Measurements from ENCODE around the gene RASAL3. TPM values are rescaled to one million over a fixed set of nuclear protein-coding genes. Genes with fewer than 3 reads are reported as not detected.
"Not testable (repeated sequence)": the region's sequence is repeated elsewhere in the genome, so short reads cannot be mapped to it uniquely, and the experiment has no call there.

Gene RASAL3
- total RNA-seq, 2 experiments from 2014 or later, result 63.2 to 66.2 TPM

GRCh38 chr19:15418231-15418578, 46.1 kb downstream of the RASAL3 start:
- intact Hi-C loops (cut with micrococcal nuclease), result loop anchor here (2.0 kb wide), 1 partner anchor 325 kb away; no protein-coding TSS in a partner anchor
- no peaks in the 10 kb centered on the region for H3K27me3 Mint-ChIP-seq (ENCODE audit: low read depth)
- H3K4me1 Mint-ChIP-seq (ENCODE audit: low read depth), result peaks cover 42% of the 10 kb centered on the region
- peaks cover 16% of the 10 kb centered on the region for H3K36me3 Mint-ChIP-seq (ENCODE audit: low read depth)
- peak overlapping the region; percentile 99 for H3K4me3 Mint-ChIP-seq
- CTCF ChIA-PET, result interaction anchor here (0.8 to 6.8 kb wide), 11 partner anchors 15 to 326 kb away, joined by 3 to 79 read pairs (median 11); partner anchors contain the start of genes AKAP8 and WIZ
- no peak for DNase-seq
- H3K27ac Mint-ChIP-seq, result peak overlapping the region; percentile 92
- no peaks in the 10 kb centered on the region for H3K9me3 Mint-ChIP-seq

GRCh38 chr19:15417699-15418098, 46.6 kb downstream of the RASAL3 start:
- intact Hi-C loops (cut with micrococcal nuclease), result loop anchor here (2.0 kb wide), 1 partner anchor 325 kb away; no protein-coding TSS in a partner anchor
- peak overlapping the region; percentile 92 for H3K27ac Mint-ChIP-seq
- peaks cover 44% of the 10 kb centered on the region for H3K4me1 Mint-ChIP-seq (ENCODE audit: low read depth)
- H3K36me3 Mint-ChIP-seq (ENCODE audit: low read depth), result peaks cover 11% of the 10 kb centered on the region
- no peak for DNase-seq
- H3K4me3 Mint-ChIP-seq, result peak overlapping the region; percentile 99
- CTCF ChIA-PET, result interaction anchor here (0.7 to 6.8 kb wide), 6 partner anchors 15 to 141 kb away, joined by 3 to 79 read pairs (median 20); no protein-coding TSS in a partner anchor
- no peaks in the 10 kb centered on the region for H3K9me3 Mint-ChIP-seq
- no peaks in the 10 kb centered on the region for H3K27me3 Mint-ChIP-seq (ENCODE audit: low read depth)

DNA sequence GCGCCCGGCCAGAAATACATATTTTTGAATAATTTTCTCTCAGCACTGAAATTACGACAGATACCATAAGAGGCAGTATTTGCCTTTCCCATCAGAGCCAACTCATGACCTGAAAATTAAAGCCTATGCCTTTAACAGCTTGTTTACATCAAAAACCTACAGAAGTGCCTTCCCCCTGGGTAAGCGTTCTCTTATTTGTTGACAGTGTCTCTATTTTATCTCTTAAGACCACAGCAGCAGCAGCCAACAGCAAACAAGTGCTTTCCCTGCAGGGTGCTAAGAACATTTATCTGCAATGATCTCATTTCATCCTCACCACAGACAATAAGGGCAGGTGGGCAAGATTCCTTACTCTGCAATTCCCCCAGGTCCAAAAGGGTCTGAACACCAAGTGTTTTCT, 51.5 kb downstream of the RASAL3 start:
- H3K9me3 Mint-ChIP-seq, result no peaks in the 10 kb centered on the region
- CTCF ChIA-PET, result no interaction called here
- H3K4me1 Mint-ChIP-seq (ENCODE audit: low read depth), result peaks cover 48% of the 10 kb centered on the region
- H3K36me3 Mint-ChIP-seq (ENCODE audit: low read depth), result peaks cover 4% of the 10 kb centered on the region
- intact Hi-C loops (cut with micrococcal nuclease), result no loop called here
- H3K27ac Mint-ChIP-seq, result no peak overlapping the region
- no peak overlapping the region for H3K4me3 Mint-ChIP-seq
- H3K27me3 Mint-ChIP-seq (ENCODE audit: low read depth), result no peaks in the 10 kb centered on the region
- no peak for DNase-seq

DNA sequence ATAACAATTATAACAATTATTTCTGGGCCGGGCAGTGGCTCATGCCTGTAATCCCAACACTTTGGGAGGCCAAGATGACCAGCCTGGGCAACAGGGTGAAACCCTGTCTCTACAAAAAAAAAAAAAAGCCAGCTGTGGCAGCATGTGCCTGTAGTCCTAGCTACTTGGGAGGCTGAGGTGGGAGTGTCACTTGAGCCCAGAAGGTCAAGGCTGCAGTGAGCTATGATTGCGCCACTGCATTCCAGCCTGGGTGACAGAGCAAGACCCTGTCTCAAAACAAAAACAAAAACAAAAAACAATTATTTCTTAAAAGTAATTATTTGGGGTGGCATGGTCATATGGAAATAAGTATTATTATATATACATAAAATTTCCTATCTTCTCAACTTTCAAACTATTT, 53.0 kb downstream of the RASAL3 start:
- intact Hi-C loops (cut with micrococcal nuclease); H3K27me3 Mint-ChIP-seq (ENCODE audit: low read depth); H3K36me3 Mint-ChIP-seq (ENCODE audit: low read depth); DNase-seq; CTCF ChIA-PET; H3K4me3 Mint-ChIP-seq; H3K9me3 Mint-ChIP-seq: not testable (repeated sequence)
- Mint-ChIP-seq H3K27ac (peak overlapping the region; percentile 18), H3K4me1 (ENCODE audit: low read depth) (peaks cover 47% of the 10 kb centered on the region)

GRCh38 chr19:15404780-15405211, 59.5 kb downstream of the RASAL3 start:
- intact Hi-C loops (cut with micrococcal nuclease), result no loop called here
- CTCF ChIA-PET, result interaction anchor here (1.4 kb wide), 1 partner anchor 152 kb away, joined by 3 read pairs; no protein-coding TSS in a partner anchor
- Mint-ChIP-seq H3K27me3 (ENCODE audit: low read depth) (no peaks in the 10 kb centered on the region), H3K27ac (no peak overlapping the region), H3K4me3 (no peak overlapping the region), H3K36me3 (ENCODE audit: low read depth) (peaks cover 3% of the 10 kb centered on the region), H3K9me3 (no peaks in the 10 kb centered on the region), H3K4me1 (ENCODE audit: low read depth) (peaks cover 43% of the 10 kb centered on the region)
- no peak for DNase-seq

DNA sequence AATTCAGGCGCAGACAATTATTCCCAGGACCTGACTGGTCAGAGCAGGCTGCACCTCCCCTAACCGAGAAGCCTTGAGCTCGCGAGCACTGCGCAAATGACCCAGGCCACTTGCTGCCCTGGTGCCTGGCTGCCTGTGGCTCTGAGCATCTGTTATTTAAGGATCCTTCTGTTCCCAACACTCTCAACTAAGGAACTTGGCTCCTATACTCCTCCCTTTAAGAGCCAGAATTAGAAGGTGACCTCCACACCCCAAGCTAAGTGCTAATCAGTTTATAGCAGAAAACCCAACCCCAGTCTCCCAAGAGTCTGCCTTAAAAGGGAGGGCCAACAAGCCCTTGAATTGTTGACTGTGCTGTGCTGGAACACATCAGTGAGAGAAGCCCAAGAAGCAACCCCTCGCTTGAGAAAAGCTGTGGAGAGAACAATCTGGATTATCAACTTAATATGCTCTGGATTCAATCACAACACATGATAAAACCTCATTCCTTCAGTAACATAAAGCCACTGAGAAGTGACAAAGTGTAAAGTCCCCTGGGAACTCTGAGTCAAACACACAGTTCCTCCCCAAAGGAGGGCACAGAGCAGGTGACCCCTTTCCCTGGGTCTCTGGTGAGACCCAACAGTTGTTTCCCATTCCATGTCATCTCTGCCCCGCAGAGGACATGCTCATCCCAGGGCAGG, 60.1 kb downstream of the RASAL3 start:
- CTCF ChIA-PET, result interaction anchor here (1.4 kb wide), 1 partner anchor 153 kb away, joined by 3 read pairs; no protein-coding TSS in a partner anchor
- Mint-ChIP-seq H3K4me1 (ENCODE audit: low read depth) (peaks cover 38% of the 10 kb centered on the region), H3K9me3 (no peaks in the 10 kb centered on the region), H3K27me3 (ENCODE audit: low read depth) (no peaks in the 10 kb centered on the region), H3K27ac (no peak overlapping the region), H3K36me3 (ENCODE audit: low read depth) (peaks cover 3% of the 10 kb centered on the region), H3K4me3 (no peak overlapping the region)
- no peak for DNase-seq
- intact Hi-C loops (cut with micrococcal nuclease), result no loop called here

DNA sequence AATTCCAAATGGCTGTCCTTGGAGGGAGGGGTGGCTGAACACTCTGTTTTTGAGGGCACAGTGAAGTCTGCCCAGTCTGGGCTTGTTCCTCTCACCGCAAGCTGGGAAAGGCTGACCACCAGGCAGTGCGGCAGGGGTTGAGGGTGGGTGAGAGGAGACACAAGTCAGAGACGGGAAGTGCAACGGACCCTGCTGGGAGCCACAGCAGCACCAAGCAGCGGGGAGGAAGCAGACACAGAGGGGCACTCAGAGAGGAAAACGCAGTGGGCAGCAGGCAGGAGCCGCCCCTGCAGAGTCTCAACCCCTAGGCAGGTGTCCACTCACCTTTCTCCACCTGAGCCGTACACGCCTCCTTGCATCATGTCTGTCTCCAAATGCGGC, 61.2 kb downstream of the RASAL3 start:
- Mint-ChIP-seq H3K27me3 (ENCODE audit: low read depth) (no peaks in the 10 kb centered on the region), H3K36me3 (ENCODE audit: low read depth) (peaks cover 3% of the 10 kb centered on the region), H3K27ac (peak overlapping the region; percentile 17), H3K9me3 (no peaks in the 10 kb centered on the region), H3K4me1 (ENCODE audit: low read depth) (peaks cover 34% of the 10 kb centered on the region), H3K4me3 (no peak overlapping the region)
- DNase-seq, result no peak
- intact Hi-C loops (cut with micrococcal nuclease), result no loop called here
- CTCF ChIA-PET, result no interaction called here

DNA sequence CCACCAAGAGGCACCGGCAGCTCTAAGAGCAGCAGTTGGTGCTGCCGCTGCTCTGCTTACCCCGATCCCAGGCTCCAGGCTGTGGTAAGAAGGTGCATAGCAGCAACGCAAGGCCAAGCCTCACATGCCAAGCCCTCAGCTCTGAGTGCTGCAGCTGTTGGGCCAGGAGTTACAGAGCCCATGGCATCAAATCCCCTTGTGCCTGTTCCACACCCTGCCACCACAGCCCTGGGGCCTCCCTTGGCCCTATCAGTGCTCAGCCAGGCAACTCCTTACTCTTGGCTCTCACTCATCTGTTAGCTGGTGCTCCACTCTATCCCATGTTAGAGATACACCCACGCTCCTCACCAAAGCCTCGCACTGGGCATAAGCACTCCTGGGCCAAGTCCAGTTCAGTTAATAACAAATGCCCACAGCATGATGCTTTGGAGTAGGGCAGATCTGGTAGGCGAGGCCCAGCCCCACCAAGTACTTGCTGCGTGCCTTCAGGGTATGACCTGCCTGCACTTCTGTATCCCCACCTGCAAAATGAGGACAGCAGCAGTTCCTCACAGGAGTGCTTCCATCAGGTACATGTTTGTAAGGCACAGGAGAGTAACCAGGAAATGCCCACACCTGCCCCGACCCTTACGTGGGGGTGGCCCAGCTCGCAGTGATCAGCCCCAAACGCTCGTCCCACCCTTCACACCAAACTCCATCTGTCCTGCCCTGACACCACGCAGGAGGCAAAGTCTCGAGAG, 61.8 kb downstream of the RASAL3 start:
- intact Hi-C loops (cut with micrococcal nuclease), result no loop called here
- no peak for DNase-seq
- Mint-ChIP-seq H3K4me1 (ENCODE audit: low read depth) (peaks cover 28% of the 10 kb centered on the region), H3K27ac (peak overlapping the region; percentile 17), H3K4me3 (no peak overlapping the region), H3K27me3 (ENCODE audit: low read depth) (no peaks in the 10 kb centered on the region), H3K36me3 (ENCODE audit: low read depth) (peaks cover 6% of the 10 kb centered on the region), H3K9me3 (no peaks in the 10 kb centered on the region)
- CTCF ChIA-PET, result interaction anchor here (0.7 kb wide), 1 partner anchor 75 kb away, joined by 4 read pairs; no protein-coding TSS in a partner anchor

Small RNA genes lying within 50 kb of the gene (microRNA-seq; reads per million reads assigned to microRNA genes)
- gene MIR1470 (ENCODE audit: borderline microRNAs expressed, borderline replicate concordance), result not detected

Other genes with a start within 250 kb of the RASAL3 start
- gene EPHX3, start 232.1 kb downstream of the RASAL3 start, total RNA-seq, result not detected
- gene BRD4, start 132.0 kb downstream of the RASAL3 start, total RNA-seq, result 100 to 1,000 TPM; 109 to 111 TPM
- 10 to 100 TPM; 27.1 to 30.3 TPM for gene AKAP8, start 84.8 kb downstream of the RASAL3 start, total RNA-seq
- gene AKAP8L, start 45.6 kb downstream of the RASAL3 start, total RNA-seq, result 100 to 1,000 TPM; 127 to 140 TPM
- 10 to 100 TPM; 16.5 to 16.7 TPM for gene WIZ, start 14.6 kb downstream of the RASAL3 start, total RNA-seq
- under 1 TPM; 0.07 TPM for gene PGLYRP2, start 15.0 kb upstream of the RASAL3 start, total RNA-seq
- gene CYP4F22, start 44.0 kb upstream of the RASAL3 start, total RNA-seq, result under 1 TPM; 0.17 to 0.29 TPM
- gene CYP4F8, start 150.7 kb upstream of the RASAL3 start, total RNA-seq, result not detected
- under 1 TPM; 0.62 to 0.76 TPM for gene CYP4F3, start 176.4 kb upstream of the RASAL3 start, total RNA-seq
- gene CYP4F12, start 208.5 kb upstream of the RASAL3 start, total RNA-seq, result not detected

Measured in activated naive CD4-positive, alpha-beta T cell treated with anti-CD3 and anti-CD28 coated beads for 36 hours (primary cell).